HCT116 (cell line): ENCODE data around the gene PCBP3.

Source experiments
- CTCF ChIP-seq, 3 experiments: fragments of 200-600 bp in 1 of 3; sonication (generic) in 1 of 3; IDR thresholded peaks in 2 of 3; conservative IDR thresholded peaks in 1 of 3; 2 replicates each; pipeline ENCODE4 v1.5.1; 2012 to 2017; ENCODE audit warnings: low read depth in 2 of 3, low read length in 2 of 3, antibody characterized with exemption in 1 of 3, borderline replicate concordance in 1 of 3, control low read depth in 1 of 3, mild to moderate bottlenecking in 1 of 3, mixed read lengths in 1 of 3, mixed run types in 1 of 3, moderate library complexity in 1 of 3; ENCODE audit not compliant: insufficient read depth in 1 of 3
- EGR1 ChIP-seq: IDR thresholded peaks from 2 replicates; pipeline ENCODE4 v1.6.1; 2012; ENCODE audit warnings: low read depth

DNA sequence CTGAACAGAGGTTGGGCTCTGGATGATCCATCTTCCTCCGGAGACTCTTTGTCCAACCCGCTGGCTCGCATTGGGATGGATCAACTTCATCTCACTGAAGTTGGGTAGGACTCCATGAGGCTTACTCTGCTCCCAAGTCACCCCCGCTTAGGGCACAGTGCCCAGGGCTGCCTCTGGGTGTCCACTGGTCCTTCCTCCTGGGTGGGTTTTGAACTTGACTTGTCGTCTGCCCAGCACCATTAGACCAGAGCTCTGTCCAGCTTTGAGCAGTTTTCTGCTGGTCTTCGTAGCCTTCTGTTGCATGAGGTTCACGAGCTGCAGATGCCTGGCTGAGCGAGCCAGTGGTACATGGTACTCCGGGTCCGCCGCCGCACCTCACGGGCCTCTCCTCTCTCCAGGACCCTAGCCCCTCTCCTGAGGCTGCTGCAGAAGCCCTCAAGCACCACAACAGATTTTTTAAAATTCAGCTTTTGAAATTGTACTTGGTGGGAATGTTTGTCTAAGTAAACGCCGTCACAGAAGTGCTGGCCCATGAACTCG lies 304.3 kb downstream of the PCBP3 start:
- TF ChIP-seq CTCF (IDR thresholded peaks at IDR 0.05 in 2 of 3, conservative IDR thresholded peaks at IDR 0.05 in 1 of 3; ENCODE audit: borderline replicate concordance in 1 of 3, insufficient read depth in 1 of 3, low read depth in 2 of 3, low read length in 2 of 3): no peak
- TF ChIP-seq EGR1: no peak
